Astrocyte of the spinal cord (primary cell): ENCODE results near the gene KIF9.

Experiments used
- DNase-seq: peaks from one replicate; pipeline ENCODE4 v3.0.0; 2011; ENCODE audit warnings: low read depth, low spot score
- H3K4me3 ChIP-seq: 2 replicates; pipeline ENCODE4 v1.5.1; 2011; ENCODE audit warnings: low read depth, mild to moderate bottlenecking, low read length, moderate library complexity
- in situ Hi-C: cut with HindIII; loops from 2 replicates; pipeline ENCODE4 v1.10.0; 2017; ENCODE audit warnings: low sequenced_read_pairs
- TF ChIP-seq, protein P1 (sequence below): IDR thresholded peaks from 2 replicates; pipeline ENCODE4 v1.5.1; 2012; ENCODE audit warnings: low read depth, mild to moderate bottlenecking, low read length, inconsistent platforms

Gene KIF9

DNA sequence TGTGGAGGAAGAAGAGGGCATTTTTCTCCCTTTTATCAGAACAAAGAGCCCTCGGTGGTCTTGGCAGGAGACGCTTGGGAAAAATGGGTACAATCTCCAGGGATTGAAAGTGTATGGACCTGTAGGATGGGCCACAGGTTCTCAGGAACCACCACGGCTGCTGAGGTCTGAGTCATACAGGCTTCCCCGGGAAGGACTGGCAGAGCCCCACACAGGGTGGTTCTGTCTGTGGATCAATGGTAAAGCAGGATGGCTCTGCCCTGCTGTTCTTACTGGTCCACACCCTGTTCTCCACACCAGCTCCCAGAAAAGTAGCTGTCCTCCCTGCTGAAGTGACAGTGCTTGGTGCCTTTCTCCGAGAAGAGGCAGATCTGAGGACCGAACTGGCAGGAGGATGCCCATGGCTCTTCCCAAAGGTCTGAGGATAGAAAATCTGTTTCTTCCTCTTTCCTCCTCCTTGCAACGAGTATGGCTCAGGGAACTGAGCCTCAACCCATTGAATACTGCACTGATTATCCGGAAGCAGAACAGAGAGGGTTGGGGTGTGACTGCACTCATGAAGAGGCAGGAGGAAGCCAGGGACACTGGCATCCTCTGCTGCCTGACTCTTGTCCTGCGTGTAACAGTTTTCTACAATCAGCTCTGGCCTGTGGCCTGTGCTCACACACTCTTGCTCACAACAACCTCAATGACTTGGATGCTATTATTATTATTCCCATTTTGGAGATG, 39.0 kb downstream of the KIF9 start:
- in situ Hi-C loops = no loop called here
- H3K4me3 ChIP-seq = no peak overlapping the region
- DNase-seq = no peak
- TF ChIP-seq, protein P1, sequence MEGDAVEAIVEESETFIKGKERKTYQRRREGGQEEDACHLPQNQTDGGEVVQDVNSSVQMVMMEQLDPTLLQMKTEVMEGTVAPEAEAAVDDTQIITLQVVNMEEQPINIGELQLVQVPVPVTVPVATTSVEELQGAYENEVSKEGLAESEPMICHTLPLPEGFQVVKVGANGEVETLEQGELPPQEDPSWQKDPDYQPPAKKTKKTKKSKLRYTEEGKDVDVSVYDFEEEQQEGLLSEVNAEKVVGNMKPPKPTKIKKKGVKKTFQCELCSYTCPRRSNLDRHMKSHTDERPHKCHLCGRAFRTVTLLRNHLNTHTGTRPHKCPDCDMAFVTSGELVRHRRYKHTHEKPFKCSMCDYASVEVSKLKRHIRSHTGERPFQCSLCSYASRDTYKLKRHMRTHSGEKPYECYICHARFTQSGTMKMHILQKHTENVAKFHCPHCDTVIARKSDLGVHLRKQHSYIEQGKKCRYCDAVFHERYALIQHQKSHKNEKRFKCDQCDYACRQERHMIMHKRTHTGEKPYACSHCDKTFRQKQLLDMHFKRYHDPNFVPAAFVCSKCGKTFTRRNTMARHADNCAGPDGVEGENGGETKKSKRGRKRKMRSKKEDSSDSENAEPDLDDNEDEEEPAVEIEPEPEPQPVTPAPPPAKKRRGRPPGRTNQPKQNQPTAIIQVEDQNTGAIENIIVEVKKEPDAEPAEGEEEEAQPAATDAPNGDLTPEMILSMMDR = no peak

DNA sequence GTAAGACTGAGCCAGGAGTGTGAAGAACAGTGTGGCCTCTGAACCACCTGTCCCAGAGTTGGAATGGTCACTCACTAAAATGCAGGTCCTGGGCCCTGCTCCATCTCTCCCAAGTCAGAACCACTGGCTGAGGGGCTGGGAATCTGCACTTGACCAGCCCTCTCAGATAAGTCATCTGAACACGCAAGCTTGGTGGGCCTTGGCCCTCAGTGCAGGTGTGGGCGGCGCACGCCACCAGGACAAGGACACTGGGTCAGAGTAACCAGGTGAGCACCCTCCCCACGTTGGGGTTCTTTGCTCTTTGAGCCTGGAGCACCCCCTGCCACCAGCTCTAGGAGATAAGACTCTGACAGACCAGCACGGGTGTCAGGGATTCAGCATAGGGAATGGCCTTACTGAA, 42.7 kb downstream of the KIF9 start:
- in situ Hi-C loops = no loop called here
- DNase-seq = no peak
- no peak overlapping the region for H3K4me3 ChIP-seq
- TF ChIP-seq, protein P1 = no peak

DNA sequence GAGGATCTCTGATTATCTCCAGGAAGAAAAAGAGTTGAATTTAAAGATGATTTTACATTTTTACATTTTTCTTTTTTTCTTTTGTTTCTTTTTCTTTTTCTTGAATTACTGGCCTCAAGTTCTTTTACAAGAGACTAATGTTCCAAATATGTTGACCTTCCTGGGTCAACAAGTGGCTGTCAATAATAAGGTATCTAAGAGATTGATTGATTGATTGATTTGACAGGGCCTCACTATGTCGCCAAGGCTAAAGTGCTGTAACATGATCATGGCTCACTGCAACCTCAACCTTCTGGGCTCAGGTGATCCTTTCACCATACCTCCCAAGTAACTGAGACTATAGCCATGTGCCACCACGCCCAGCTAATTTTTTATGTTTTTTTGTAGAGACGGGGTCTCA, 44.6 kb downstream of the KIF9 start:
- H3K4me3 ChIP-seq = no peak overlapping the region
- DNase-seq = no peak
- in situ Hi-C loops = no loop called here
- TF ChIP-seq, protein P1 = no peak

DNA sequence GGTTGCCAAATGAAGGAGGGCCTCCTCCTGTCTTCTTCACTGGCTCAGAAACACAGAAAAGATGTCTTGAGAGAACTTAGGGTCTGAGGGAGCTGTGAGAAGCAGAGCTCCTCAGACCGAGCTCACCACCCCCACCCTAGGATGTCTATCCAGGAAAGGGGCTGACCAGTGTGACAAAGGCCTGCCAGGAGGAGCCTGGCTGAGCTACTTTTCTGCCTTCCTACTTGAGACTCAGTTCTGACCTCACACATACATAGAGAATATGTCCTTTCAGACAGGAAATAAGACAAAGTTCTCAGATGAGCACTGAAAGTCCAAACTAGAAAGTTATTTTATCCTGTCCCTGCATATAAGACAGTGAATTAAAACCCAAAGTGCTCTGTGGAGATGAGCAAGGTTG, 54.5 kb downstream of the KIF9 start:
- in situ Hi-C loops = no loop called here
- H3K4me3 ChIP-seq = no peak overlapping the region
- TF ChIP-seq, protein P1 = no peak
- DNase-seq = no peak

DNA sequence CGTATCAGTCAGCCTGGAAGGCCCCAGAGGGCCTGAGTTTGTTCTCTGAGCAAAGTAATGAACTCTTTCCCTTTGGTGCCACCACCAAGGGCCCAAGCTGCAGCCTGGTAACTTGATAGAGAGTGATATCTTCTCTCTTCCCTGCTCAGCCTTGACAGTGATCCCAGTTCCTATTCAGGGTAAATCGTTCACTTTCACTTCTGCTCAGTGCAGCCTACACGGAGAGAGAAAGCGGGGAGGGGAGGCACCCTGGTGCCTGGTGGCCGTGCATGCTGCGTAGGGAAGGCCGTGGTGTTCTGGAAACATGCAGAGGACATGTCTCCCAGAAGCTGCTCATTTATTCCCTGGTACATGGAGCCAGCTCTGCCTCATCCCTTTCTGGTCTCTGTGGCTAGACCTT, 54.9 kb downstream of the KIF9 start:
- in situ Hi-C loops = no loop called here
- TF ChIP-seq, protein P1 = no peak
- DNase-seq = no peak
- H3K4me3 ChIP-seq = no peak overlapping the region

DNA sequence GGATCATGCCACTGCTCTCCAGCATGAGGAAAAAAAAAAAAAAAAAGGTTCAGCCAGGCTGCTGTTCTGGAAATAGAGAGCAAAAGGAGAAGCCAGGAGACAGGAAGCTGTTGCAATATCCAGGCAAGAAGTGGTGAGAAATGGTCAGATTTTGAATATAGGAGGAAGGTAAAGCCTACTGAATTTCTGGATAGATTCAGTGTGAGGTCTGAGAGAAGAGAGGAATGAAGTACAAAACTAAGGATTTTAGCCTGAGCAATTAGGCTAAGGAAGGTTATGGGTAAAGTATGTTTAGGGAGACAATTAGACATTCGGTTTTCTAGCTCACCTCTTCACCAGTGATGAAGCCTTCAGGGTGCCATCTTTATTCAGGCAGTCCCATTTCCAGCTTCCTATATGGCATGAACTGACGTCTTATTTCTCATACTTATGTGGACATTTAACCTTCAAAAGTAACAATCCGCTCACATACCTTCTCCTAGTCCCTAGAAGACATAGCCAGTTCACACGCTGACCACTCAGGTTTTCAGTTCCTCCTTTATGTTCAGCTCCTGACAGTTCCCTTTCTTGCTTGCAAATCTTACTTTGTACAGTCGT, 57.2 kb downstream of the KIF9 start:
- TF ChIP-seq, protein P1 = no peak
- H3K4me3 ChIP-seq = no peak overlapping the region
- DNase-seq = peak; percentile 25
- in situ Hi-C loops = no loop called here
